Right atrium auricular region (tissue), 2 donors: ENCODE measurements around the gene DHX29. TPM values are rescaled to one million over a fixed set of nuclear protein-coding genes. Genes with fewer than 3 reads are reported as not detected.
"Not testable (repeated sequence)": the region's sequence is repeated elsewhere in the genome, so short reads cannot be mapped to it uniquely, and the experiment has no call there.

Experiments
- DNase-seq: peaks from one replicate; pipeline ENCODE4 v3.0.0-alpha.2; 2019; ENCODE audit warnings: low spot score
- H3K27ac ChIP-seq, 2 donors: fragments of 200-600 bp; sonication (generic); 1 replicate in 1 of 2; 2 replicates in 1 of 2; pipeline ENCODE4 v1.5.1; 2016 to 2019
- H3K27me3 ChIP-seq, 2 donors: fragments of 200-600 bp; sonication (generic); one replicate each; pipeline versions ENCODE4 v1.5.1 to v1.6.0; 2017 to 2019
- H3K36me3 ChIP-seq: fragments of 200-600 bp; sonication (generic); one replicate; pipeline ENCODE4 v1.5.1; 2016
- H3K4me1 ChIP-seq, 2 donors: fragments of 200-600 bp; sonication (generic); one replicate each; pipeline versions ENCODE4 v1.5.1 to v1.6.0; 2017 to 2019
- H3K4me3 ChIP-seq, 2 donors: fragments of 200-600 bp; sonication (generic); 1 replicate in 1 of 2; 2 replicates in 1 of 2; pipeline ENCODE4 v1.5.1; 2017 to 2019; ENCODE audit warnings: mild to moderate bottlenecking in 1 of 2, moderate library complexity in 1 of 2
- H3K9me3 ChIP-seq, 2 donors: fragments of 200-600 bp; sonication (generic); one replicate each; pipeline ENCODE4 v1.5.1; 2019
- total RNA-seq, 2 donors: library from RNA; depleted of rRNA; stranded (reverse); fragments of >200 nt; gene quantifications; one replicate each; pipeline ENCODE4 v1.1.0, GENCODE V29; 2016
- TF ChIP-seq, protein P1 (sequence below), 2 donors: fragments of 200-600 bp; sonication (generic); IDR thresholded peaks; one replicate each; pipeline ENCODE4 v1.5.1; 2019; ENCODE audit warnings: antibody characterized with exemption in 2 of 2

Gene DHX29
- total RNA-seq, 2 donors from 2014 or later: 17.5 to 20.9 TPM

DNA sequence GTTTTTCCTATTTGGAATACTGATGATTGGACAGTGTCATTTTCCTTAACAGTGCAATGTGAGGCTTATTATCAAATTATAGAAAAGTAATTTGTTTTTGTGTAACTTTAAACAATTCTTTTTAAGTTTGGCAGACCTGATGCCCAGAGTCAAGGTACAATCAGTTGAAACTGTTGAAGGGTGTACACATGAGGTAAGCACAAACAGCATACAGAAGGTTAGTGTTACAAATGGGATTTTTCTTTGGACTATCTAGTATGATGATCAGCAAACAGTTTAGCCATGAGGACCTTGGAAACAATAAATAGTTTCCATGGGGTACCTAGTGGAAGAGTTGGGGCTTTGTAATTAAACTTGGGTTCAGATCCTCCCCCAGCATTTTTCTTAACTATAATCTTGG, 16.5 kb upstream of the DHX29 start:
- H3K27me3 ChIP-seq: no peaks in the 10 kb centered on the region
- H3K27ac ChIP-seq: no peak overlapping the region
- H3K4me3 ChIP-seq: no peak overlapping the region
- TF ChIP-seq, protein P1, sequence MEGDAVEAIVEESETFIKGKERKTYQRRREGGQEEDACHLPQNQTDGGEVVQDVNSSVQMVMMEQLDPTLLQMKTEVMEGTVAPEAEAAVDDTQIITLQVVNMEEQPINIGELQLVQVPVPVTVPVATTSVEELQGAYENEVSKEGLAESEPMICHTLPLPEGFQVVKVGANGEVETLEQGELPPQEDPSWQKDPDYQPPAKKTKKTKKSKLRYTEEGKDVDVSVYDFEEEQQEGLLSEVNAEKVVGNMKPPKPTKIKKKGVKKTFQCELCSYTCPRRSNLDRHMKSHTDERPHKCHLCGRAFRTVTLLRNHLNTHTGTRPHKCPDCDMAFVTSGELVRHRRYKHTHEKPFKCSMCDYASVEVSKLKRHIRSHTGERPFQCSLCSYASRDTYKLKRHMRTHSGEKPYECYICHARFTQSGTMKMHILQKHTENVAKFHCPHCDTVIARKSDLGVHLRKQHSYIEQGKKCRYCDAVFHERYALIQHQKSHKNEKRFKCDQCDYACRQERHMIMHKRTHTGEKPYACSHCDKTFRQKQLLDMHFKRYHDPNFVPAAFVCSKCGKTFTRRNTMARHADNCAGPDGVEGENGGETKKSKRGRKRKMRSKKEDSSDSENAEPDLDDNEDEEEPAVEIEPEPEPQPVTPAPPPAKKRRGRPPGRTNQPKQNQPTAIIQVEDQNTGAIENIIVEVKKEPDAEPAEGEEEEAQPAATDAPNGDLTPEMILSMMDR (IDR thresholded peaks at IDR 0.05): no peak
- H3K36me3 ChIP-seq: peaks cover 14% of the 10 kb centered on the region
- H3K4me1 ChIP-seq: no peaks in the 10 kb centered on the region
- no peak for DNase-seq
- H3K9me3 ChIP-seq: no peaks in the 10 kb centered on the region

DNA sequence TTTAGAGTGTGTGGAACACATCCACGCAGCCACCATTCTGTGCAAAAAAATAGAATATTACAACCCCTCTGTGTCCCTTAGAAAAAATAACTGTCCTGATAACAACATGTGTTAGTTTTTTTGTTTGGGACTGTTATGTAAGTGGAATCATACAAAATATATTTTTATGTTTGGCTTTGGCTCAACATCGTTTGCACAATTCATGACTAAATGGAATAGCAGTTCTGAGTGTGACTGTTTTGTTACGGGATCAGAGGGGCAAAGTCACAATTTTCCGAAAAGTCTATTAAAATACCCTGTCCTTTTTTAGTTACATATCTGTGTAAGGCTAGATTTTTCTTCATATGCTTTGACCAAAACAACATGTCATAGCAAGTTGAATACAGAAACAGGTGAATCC, 13.1 kb upstream of the DHX29 start:
- TF ChIP-seq, protein P1 (IDR thresholded peaks at IDR 0.05): no peak
- Histone ChIP-seq H3K27me3 (no peaks in the 10 kb centered on the region), H3K27ac (no peak overlapping the region), H3K9me3 (no peaks in the 10 kb centered on the region), H3K36me3 (peaks cover 11% of the 10 kb centered on the region), H3K4me1 (no peaks in the 10 kb centered on the region), H3K4me3 (no peak overlapping the region)
- no peak for DNase-seq

DNA sequence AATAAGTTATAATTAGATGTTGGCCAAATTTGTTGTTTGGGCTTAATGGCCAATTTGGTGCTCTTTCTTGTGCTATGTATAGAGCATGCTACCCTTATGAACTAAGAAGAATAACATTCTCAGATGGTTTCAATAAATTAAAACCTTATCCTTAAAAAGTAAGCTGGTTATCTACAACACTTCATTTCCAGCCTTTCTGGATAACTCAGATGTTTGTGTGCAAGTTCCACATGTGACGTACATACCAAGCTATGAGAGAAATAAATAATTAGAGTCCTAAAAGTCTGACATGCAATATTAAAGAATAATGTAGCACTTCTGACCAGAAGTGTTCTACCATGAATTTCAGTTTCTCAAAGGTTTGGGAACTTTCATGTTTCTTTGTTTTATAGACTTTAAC, 12.0 kb upstream of the DHX29 start:
- no peak overlapping the region for H3K4me3 ChIP-seq
- no peaks in the 10 kb centered on the region for H3K27me3 ChIP-seq
- no peak for DNase-seq
- peaks cover under 1% of the 10 kb centered on the region for H3K36me3 ChIP-seq
- TF ChIP-seq, protein P1 (IDR thresholded peaks at IDR 0.05): no peak
- H3K27ac ChIP-seq: no peak overlapping the region
- peaks cover 0 to 2% of the 10 kb centered on the region in 2 donors for H3K4me1 ChIP-seq
- no peaks in the 10 kb centered on the region for H3K9me3 ChIP-seq

DNA sequence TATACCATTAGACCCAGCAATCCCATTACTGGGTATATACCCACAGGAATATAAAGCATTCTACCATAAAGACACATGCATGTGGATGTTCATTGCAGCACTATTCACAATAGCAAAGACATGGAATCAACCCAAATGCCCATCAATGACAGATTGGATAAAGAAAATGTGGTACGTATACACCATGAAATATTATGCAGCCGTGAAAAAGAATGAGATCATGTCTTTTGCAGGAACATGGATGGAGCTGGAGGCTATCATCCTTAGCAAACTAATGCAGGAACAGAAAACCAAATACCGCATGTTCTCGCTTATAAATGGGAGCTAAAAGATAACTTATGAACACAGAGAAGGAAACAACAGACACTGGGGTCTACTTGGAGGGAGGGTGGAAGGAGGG, 10.7 kb upstream of the DHX29 start:
- not testable (repeated sequence) for H3K27ac ChIP-seq, DNase-seq, H3K4me1 ChIP-seq, H3K4me3 ChIP-seq, H3K9me3 ChIP-seq, H3K36me3 ChIP-seq, H3K27me3 ChIP-seq

DNA sequence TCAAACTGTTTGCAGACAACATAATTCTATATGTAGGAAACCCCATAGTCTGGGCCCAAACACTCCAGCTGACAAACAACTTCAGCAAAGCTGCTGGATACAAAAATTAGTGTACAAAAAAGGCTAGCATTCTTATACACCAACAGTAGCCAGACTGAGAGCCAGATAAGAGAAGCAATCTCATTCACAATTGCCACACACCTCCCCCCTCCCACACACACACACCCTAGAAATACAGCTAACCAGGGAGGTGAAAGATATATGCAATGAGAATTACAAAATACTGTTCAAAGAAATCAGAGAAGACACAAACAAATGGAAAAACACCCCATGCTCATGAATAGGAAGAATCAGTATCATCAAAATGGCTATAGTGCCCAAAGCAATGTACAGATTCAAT, 9.3 kb upstream of the DHX29 start:
- TF ChIP-seq, protein P1 (IDR thresholded peaks at IDR 0.05): no peak
- Histone ChIP-seq H3K27me3 (no peaks in the 10 kb centered on the region), H3K36me3 (no peaks in the 10 kb centered on the region), H3K4me3 (no peak overlapping the region), H3K4me1 (peaks cover 0 to 8% of the 10 kb centered on the region in 2 donors), H3K27ac (no peak overlapping the region), H3K9me3 (no peaks in the 10 kb centered on the region)
- DNase-seq: no peak

DNA sequence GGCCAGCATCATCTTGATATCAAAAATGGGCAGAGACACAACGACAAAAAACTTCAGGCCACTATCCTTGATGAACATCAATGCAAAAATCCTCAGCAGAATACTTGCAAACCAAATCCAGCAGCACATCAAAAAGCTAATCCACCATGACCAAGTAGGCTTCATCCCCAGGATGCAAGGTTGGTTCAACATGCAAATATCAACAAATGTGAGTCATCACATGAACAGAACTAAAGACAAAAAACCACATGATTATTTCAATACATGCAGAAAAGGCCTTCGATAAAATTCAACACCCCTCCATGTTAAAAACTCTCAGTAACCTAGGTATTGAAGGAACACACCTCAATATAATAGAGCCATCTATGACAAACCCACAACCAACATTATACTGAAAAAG, 8.8 kb upstream of the DHX29 start:
- no peaks in the 10 kb centered on the region for H3K9me3 ChIP-seq
- no peaks in the 10 kb centered on the region for H3K36me3 ChIP-seq
- DNase-seq: no peak
- H3K27ac ChIP-seq: no peak overlapping the region
- no peak overlapping the region for H3K4me3 ChIP-seq
- H3K27me3 ChIP-seq: no peaks in the 10 kb centered on the region
- peaks cover 0 to 8% of the 10 kb centered on the region in 2 donors for H3K4me1 ChIP-seq
- TF ChIP-seq, protein P1 (IDR thresholded peaks at IDR 0.05): no peak
